Stimulated activated CD4-positive, alpha-beta T cell treated with anti-CD3 and anti-CD28 coated beads, Interleukin-1b, Interleukin-23, amount 100 ng/mL, for 1 hour (primary cell): ENCODE data around the gene ADAMTS10.
"Not testable (repeated sequence)": the region's sequence is repeated elsewhere in the genome, so short reads cannot be mapped to it uniquely, and the experiment has no call there.

ENCODE experiments used
- DNase-seq, 2 donors: peaks; one replicate each; pipeline ENCODE4 v3.0.0-alpha.2; 2020; ENCODE audit warnings: low read depth in 2 of 2

The ADAMTS10 gene

DNA sequence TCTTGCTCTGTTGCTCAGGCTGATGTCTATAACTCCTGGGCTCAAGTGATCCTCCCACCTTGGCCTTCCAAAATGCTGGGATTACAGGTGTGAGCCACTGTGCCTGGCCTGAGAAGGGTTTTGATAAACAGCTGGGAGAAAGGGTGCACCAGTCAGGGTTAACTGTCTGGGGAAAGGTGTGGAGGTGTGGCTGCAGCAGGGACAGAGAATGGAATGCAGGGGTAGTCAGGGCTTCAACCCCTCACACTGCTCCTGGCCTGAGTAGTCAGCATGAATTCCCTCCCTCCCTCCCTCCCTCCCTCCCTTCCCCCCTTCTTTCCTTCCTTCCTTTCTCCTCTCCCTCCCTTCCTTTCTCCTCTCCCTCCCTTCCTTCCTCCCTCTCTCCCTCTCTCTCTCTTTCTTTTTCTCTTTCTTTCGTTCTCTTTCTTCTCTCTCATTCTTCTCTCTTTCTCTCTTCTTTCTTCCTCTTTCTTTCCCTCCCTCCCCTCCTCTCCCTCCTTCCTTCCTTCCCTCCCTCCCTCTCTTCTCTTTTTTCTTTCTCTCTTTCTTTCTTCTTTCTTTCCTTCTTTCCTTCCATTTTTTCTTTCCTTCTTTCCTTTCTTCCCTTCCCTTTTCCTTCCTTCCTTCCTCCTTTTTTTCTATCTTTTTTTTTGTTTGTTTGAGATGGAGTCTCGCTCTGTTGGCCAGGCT lies 49.3 kb downstream of the ADAMTS10 start:
- DNase-seq = no peak

DNA sequence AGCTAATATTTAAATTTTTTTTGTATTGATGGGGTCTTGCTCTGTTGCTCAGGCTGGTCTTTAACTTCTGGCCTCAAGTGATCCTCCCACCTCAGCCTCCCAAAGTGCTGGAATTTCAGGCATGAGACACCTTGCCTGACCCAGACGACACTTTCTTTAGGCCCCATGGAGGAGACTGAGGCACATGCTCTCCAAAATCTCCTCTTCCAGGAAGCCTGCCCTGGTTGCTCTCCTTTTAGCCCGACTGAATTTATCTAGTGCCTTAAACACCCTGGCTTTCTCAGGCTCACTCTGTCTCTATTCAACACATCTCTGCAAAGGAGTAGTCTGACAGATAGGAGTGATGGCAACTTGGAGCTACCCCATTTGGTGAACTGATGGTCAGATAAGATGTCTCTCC lies 52.2 kb downstream of the ADAMTS10 start:
- no peak for DNase-seq

DNA sequence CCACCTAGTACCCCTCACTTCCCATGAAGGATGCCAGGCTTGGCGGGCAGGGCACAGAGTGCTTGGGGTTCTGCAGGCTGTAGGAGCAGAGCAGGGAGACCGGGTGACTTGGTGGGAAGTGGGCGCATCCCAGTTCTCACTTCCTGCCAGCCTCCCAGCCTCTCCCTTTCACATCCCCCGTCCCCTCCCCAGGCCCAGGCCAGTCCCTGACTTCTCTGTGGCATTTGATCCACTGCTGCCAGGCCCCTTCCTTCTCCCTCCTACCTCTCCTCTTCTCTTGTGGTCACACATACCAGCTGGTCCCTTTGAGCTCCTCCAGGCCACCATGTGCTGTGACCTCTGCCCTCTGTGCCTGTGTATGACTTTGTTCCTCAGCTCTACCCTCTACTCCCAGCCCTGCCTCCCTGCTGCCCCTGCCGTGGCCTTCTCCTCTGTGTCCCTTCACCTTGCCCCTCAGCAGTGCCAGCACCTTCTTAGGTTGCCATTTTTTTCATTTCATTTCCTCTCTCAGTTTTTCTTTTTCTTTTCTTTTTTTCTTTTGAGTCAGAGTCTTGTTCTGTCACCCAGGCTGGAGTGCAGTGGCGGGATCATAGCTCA lies 52.8 kb downstream of the ADAMTS10 start:
- no peak for DNase-seq

DNA sequence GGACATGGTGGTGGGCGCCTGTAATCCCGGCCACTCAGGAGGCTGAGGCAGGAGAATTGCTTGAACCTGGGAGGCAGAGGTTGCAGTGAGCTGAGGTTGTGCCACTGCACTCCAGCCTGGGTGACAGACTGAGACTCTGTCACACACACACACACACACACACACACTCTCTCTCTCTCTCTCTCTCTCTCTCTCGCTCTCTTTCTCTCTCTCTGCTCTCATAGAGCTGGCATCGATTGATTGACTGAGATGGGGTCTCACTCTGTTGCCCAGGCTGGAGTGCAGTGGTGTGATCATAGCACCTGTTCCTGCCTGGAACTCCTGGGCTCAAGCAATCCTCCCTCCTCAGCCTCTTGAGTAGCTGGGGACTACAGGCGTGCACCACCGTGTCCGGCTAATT lies 56.8 kb downstream of the ADAMTS10 start:
- DNase-seq = not testable (repeated sequence)

GRCh38 chr19:8552810-8553209 lies 57.7 kb downstream of the ADAMTS10 start:
- DNase-seq = no peak

DNA sequence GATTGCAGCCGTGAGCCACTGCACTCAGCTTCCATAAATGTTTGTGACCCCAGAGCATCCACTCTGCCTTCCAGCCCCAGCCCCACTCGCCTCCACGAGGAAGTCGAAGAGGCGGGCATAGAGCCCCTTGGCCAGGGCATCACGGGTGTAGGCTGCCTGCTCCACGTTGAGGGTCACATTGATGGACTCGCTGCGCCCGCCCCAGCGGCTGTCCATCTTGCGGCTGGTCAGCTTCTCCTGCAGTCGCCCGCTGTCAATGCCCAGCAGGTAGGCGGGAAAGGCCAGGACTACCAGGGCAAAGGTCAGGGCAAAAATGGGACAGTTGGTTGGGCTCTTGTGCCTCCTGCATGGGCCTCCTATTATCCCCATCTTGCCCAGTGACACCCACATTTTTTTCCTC lies 60.4 kb downstream of the ADAMTS10 start:
- no peak for DNase-seq

DNA sequence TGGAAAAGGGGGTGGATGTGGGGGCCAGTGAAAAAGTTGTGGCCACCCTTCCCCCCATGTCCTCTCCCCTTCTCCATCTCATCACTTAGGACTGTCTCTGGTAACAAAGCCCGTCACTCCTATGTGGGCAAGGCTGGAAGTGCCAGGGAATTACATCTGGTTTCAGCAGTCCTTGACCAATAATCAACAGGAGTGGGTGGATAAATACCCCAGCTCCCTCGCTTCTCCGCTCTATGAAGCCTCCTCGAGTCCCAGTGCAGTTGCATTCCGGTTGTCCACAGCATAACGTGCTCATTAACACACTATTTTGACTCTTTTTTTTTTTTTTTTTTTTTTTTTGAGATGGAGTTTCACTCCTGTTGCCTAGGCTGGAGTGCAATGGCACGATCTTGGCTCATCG lies 64.8 kb downstream of the ADAMTS10 start:
- no peak for DNase-seq

GRCh38 chr19:8544168-8544567 lies 66.3 kb downstream of the ADAMTS10 start:
- no peak for DNase-seq

- DNase-seq = no peak
Observed at GRCh38 chr19:8539621-8540149, 70.8 kb downstream of the ADAMTS10 start.

DNA sequence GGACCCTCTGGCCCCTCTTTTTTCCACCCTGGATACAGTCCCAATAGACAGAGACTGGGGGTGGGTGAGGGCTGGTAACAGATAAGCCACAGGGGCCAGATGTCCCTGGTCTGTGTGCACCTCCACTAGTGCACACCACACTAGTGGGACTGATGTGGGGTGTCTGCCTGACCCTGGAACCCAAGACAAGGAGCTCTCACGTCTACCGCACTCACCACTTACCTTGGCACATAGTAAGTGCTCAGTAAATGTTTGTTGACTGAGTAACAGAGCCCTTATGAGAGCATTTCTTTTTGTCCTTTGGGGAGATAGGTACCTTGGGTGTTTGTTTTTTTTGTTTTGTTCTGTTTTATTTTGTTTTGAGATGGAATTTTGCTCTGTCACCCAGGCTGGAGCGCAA lies 73.4 kb downstream of the ADAMTS10 start:
- DNase-seq = no peak

DNA sequence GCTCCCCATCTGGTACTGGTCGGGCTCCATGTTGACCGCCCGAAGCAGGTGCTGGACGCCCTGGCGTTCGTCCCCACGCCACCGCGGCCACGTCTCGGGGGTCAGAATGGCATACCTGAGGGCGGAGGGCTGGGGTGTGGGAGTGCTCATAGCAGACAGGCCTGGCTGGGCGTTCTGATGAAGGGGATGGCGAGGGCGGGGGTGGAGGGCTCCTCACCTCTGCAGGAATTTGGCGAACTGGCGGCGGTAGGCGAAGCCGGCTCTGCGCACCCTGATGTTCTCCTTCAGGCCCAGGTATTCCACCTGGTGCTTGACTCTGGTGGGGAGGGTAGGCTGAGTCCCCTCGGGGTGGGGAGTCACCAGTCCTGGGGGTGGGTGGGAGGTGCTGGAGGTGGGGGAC lies 74.2 kb downstream of the ADAMTS10 start:
- no peak for DNase-seq

- no peak for DNase-seq
Observed at GRCh38 chr19:8532225-8532624, 78.3 kb downstream of the ADAMTS10 start.

DNA sequence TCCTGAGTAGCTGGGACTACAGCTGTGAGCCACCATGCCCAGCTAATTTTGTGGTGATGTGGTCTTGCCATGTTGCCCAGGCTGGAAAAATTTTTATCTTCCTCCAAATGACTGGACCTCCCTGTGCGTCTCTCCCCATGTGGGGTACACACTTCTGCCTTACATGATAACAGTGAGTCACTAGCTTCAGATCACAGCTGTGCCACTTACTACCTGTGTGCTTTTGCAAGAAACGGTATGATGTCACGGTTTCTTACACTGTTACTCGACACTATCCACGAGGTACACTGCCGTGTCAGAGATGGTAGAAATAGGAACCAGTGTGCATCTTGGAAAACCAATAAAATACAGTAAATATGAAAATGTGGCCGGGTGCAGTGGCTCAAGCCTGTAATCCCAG lies 79.0 kb downstream of the ADAMTS10 start:
- DNase-seq = no peak
